HG02623 (cell line): ENCODE measurements around the gene RPLP1.
A peak's percentile ranks its signal among the peaks of the same experiment; 100 is the strongest.
"Not testable (repeated sequence)": the region's sequence is repeated elsewhere in the genome, so short reads cannot be mapped to it uniquely, and the experiment has no call there.

Source experiments
- ATAC-seq: cut with Tn5 transposase; IDR thresholded peaks from one replicate; pipeline ENCODE4 v1.9.1; 2021; ENCODE audit warnings: moderate library complexity; ENCODE audit not compliant: unreplicated experiment

The RPLP1 gene

DNA sequence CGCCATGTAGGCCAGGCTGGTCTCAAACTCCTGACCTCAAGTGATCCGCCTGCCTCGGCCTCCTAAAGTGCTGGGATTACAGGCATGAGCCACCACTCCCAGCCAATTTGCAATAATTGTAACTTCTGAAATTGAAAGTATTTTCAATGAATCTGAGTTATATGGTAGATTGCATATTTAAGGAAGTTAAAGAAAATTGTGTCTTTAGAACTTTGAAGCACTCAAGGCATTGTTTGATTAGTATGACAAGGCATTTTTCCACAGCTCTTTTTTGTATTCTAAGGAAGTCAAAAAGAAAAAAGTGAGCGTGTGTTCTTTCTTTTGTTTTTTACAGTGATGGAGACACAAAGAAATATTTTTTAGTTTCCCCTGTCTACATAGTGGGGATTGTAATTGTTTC, 15.7 kb upstream of the RPLP1 start:
- no peak for ATAC-seq

DNA sequence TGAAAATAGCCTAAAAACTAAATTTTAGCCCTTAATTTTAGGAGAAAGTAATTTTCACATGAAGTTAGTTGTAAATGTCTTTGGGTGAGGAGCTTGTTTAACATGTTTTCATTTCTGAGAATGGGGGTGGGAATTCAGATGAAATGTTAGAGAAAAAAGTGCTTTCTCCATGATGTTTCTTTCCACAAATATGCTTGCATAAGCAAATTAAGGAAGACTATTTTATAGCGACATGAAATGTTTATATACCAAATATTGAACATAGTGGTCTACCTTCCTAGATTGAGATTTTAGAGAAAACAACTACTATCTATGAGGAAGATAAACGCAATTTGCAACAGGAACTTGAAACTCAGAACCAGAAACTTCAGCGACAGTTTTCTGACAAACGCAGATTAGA, 13.0 kb upstream of the RPLP1 start:
- ATAC-seq = no peak

DNA sequence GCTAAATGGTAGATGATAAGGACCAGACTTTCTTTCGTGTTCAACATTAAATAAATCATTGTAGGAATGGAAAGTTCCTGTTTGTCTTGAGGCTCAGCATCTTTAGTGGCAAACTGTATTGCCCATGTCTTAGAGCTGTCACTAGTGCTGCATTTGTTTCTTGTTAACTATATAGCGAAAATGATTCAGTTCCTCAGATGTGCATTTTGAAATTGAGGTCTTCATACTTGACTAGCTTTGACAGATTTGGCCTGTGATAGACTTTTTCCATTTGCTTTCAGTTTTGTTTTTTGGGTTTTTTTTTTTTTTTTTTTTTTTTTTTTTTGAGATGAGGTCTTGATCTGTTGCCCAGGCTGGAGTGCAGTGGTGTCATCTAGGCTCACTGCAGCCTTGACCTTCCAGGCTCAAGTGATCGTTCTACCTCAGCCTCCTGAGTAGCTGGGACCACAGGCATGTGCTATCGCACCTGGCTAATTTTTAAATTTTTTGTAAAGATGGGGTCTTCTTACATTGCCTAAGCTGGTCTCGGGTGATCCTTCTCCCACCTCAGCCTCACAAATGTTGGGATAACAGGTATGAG, 9.5 kb upstream of the RPLP1 start:
- no peak for ATAC-seq

DNA sequence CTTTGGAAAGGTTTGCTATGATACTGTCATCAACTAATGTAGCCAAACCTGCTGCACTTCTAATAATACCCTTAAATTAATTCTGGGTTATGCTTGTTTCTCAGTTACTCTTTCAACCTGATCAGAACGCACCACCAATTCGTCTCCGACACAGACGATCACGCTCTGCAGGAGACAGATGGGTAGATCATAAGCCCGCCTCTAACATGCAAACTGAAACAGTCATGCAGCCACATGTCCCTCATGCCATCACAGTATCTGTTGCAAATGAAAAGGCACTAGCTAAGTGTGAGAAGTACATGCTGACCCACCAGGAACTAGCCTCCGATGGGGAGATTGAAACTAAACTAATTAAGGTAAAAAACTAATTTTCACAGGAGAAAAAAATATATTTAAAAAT, 7.9 kb upstream of the RPLP1 start:
- ATAC-seq = no peak

DNA sequence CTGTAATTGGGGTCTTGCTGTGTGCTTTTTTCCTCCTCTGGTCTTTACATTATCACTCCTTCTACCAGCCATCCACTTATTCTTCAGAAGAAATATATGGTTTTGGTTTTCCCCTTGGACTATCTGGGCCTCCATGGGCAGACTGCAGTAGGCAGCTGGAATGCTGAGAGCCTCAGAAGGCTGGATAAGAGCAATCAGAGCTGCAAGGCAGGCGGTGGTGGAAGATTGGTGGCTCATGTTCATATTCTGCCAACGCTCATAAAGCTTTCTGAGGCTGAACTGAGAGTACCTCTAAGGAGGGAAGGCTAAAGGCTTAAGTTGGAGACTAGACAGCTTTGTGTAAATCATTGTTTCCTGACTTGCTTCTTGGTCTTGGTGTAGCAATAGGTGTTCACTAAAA, 5.7 kb upstream of the RPLP1 start:
- no peak for ATAC-seq

DNA sequence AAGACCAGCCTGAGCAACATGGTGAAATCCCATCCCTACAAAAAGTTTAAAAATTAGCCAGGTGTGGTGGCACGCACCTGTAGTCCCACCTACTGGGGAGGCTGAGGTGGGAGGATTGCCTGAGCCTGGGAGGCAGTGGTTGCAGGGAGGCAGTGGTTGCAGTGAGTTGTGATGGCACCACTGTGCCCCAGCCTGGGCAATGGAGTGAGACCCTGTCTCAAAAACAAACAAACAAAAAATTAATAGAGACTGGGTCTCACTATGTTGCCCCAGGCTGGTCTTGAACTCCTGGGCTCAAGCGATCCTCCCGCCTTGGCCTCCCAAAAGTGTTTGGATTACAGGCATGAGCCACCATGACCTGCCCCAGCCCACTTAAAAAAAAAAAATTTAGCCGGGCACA, 2.4 kb upstream of the RPLP1 start:
- not testable (repeated sequence) for ATAC-seq

DNA sequence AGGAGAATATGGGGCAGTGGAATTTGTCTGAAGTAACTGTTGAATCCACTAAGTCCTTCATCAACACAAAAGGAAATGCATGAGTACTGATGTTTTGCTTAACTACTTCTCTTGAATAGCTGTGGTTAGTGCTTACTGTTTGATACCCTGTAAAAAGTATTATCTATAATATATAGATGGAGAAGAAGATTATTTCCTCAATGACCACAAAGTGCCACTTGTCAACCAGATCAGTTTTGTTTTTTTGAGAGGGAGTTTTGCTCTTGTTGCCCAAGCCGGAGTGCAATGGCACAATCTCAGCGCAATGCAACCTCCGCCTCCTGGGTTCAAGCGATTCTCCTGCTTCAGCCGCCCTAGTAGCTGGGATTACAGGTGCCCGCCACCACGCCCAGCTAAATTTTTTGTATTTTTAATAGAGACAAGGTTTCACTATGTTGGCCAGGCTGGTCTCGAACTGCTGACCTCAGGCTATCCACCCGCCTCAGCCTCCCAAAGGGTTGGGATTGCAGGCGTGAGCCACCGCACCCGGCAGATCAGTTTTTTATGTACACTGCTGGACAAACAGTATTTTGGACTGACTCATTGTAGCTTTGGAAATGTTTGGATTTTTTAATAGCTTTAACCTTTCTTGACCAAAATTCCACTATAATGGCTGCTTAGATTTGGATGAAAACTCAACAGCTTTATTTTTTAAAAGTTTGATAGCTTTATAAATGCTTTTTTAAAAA, 1.5 kb upstream of the RPLP1 start:
- no peak for ATAC-seq

DNA sequence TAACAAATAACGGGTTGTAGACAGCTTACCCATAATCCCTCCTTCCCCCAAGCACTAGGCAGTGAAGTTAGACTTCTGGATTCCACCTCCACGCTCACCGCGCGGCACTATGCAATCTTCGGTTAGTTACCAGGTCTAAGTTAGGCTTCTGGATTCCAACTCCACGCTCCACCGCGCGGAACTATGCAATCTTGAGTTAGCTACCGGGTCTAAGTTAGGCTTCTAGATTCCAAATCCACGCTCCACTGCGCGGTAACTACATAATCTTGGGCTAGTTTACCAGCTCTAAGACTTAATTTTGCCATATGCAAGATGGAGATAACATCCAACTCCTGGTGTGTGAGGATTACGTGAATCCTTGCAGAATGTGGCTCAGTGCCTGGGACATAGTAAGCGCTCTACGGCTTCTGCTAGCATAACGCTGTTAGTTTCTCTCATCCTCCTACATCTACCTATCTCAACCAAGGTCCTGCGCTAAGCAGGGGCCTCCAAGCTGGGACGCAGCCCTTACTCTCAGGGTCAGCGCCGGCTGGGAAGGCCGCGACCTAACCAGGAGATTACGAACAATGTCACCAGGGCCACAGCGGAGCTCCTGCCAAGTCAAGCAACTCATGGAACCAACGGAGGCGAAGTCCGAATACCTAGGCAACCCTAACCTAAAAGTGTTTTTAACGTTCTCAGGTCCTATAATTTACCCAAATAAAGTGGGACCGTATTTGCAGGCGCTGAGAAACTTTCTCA, 497 bp upstream of the RPLP1 start:
- peak; percentile 39 for ATAC-seq

DNA sequence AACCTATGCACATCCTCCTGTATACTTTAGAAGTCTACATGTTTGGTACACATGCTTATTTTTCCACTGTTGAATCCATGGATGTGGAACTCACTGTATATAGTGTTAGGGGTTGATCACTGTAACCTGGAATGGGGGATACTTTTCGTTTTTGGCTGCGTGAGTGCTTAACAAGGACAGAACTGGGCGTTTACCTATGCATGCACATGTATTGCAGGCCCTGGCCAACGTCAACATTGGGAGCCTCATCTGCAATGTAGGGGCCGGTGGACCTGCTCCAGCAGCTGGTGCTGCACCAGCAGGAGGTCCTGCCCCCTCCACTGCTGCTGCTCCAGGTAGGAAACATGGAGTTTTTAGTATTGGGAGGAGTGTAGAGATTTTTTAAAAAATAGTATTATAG, 2.3 kb downstream of the RPLP1 start:
- ATAC-seq = no peak

DNA sequence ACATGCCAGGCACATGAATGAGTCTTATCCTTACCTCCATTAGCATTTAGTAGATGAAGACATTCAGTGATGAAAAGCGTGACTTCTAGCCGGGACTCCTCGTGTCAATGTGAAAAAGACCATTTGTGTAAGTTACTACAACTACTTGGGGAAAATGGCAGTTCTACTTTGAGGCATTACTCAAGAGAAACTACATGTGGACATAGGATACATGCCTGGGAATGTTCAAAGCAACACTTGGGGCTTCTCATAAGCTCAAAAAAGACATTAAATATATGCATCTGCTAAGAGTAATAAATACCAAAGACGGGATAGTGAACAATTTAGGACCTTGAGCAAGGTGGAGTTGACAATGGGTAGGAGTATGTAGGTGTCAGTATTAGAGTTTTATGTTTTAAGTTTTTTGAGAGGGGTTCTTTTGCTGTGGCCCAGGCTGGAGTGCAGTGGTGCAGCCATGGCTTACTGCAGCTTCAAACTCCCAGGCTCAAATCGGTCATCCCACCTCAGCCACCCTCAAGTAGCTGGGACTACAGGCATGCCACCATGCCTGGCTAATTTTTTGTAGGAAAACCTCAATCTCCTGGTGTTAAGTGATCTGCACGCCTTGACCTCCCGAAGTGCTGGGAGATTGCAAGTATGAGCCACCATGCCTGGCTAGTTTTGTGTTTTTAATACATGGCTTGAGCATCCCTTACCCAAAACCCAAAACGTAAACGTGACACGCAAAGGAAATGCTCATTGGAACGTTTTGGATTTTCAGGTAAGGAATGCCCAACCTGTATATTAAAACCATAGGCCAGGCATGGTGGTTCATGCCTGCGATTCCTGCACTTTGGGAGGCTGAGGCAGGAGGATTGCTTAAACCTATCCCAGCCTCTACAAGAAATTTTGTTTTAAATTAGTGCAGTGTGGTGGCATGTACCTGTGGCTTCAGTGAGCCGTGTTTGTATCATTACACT, 3.9 kb downstream of the RPLP1 start:
- ATAC-seq = no peak

DNA sequence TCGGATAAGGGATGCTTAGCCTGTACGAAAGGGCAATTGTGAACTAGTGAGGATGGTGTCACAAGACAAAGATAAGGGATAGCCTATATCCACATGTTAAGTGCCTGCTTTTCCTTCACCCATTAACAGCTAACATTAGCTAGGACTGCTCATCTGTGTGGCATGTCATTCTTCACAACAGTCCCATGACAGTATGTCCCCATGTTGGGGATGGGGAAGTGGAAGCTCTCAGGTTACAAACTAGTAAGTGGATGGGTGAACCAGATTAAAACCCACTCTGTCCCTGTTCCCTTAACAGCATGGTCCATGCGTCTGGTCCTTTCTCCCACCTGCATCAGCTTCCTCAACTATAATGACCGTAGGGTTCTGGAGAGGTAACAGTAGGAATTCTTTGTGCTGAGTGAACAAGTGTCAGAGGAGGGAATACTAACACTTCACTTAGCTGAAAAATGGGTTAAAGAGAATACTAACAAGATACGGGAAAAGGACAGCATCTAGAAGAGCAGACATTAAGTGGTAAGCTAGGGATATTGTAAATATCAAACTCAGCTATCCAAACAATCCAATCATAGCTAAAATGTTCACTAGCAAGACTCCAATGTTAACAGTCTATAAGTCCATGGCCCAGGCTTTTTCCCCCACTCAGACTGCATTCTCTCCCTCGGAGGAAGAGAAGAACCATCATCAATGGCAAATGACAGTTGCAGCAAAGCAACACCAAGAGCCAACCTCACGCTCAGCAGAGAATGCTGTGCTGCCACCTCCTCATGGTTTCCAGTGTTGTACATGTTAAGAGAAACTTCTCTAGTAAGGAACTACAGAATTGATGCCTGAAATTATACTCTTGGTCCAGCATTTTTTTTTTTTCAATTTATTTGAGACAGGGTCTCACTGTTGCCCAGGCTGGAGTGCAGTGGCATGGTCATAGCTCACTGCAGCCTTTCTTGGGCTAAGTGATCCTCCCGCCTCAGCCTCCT, 5.0 kb downstream of the RPLP1 start:
- no peak for ATAC-seq

DNA sequence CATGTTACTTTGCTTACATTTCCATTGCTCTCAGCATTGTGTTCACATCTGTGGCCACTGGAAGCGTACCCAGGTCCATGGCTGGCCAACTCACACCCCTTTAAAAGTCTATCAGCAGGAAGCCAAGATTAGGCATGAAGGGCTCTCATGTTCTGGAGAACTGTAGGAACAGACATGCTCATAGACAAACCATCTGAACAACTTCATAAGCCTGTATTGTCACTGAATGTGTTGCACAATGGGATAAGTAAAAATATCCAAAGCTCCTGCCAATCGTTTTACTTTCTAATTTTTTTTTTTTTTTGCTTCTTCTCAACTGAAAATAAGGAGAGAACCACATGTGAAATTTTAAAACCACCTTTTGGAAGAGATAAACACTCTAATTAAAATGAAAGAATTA, 6.4 kb downstream of the RPLP1 start:
- no peak for ATAC-seq

DNA sequence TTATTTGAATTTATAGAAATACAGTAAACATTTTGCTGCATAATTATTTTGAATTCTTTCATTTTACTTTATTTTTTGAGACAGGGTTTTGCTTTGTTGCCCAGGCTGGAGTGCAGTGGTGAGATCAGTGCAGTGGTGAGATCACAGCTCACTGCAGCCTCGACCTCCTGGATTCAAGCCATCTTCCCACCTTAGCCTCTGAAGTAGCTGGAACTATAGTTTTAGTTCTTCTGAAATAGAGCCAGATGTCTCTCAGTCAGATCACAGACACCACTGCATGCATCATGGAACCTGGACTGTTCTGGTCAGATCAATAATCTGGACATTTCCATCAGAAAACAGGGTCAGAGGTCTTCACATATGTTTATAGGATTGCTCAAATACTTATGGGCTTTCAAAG, 7.9 kb downstream of the RPLP1 start:
- ATAC-seq = no peak

DNA sequence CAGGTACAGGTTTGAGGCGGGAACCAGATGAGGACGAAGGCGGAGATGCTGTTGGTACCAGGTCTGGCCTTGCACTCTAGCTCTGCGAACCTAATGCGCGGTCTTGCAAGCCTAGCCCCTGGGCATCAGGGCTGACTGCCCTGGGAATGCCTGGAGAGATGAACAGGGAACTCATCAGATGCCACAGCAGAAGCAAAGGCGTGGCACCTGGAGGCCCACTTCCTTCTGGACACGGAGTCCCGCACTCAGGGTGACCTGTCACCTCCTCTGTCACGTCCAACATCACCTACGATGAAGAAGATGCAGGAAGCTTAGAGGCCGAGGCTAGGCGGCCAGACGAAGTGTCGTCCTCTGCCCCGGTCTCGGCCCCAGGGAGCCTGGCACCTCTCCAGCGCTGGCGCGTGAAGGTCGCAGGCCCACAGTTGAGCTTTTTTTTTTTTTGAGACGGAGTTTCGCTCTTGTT, 9.4 kb downstream of the RPLP1 start:
- no peak for ATAC-seq

DNA sequence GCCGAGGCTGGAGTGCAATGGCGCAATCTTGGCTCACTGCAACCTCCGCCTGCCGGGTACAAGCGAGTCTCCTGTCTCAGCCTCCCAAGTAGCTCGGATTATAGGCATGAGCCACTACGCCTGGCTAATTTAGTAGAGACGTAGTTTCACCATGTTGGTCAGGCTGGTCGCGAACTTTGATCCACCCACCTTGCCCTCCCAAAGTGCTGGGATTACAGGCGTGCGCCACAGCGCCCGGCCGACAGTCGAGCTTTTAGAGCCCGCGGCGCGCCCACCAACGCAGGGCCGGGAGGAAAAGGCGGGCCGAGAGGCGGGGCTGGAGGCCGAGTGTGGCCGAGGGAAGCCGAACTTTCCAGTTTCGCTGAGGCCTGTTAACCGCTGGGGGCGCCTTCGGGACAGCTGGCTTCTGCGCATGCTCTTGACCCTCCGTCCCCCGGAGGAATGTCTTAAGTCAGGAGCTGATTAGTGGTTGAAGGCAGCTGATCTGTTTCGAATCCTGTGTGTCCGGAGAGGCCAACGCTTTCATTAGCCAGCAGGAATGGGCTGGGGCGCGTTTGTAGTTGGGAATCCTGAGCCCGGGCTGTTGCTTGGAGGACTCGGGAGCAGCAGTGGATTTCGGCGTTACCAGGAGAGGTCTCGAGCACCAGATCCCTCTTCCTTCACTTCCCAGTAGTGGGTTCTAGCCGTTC, 10.0 kb downstream of the RPLP1 start:
- peak; percentile 92 for ATAC-seq

DNA sequence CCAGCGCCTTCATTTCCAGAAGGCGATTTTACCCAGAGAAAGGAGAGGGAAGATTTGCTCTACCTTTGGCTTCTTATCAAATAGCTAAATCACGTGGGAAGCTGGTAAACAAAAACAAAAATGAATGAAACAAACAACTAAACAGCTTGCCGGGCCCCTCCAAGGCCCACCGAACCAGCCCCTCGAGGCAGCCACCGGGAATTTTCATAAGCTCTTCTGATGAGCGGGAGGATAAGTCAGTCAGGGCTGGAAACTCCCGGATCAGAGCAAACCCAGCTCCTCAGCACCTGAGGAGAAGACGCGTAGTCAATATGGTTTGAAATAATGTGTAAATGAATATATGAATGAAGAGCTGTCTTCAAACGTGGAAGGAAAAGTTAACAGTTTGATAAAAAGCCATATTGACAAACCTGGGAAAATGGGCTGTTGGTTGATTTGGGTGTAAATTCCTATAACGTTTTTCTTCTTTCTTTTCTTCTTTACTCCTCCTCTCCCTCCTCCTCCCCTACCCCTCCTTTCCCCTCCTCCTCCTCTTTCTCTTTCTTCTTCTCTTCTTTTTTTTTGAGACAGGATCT, 10.7 kb downstream of the RPLP1 start:
- ATAC-seq = no peak

DNA sequence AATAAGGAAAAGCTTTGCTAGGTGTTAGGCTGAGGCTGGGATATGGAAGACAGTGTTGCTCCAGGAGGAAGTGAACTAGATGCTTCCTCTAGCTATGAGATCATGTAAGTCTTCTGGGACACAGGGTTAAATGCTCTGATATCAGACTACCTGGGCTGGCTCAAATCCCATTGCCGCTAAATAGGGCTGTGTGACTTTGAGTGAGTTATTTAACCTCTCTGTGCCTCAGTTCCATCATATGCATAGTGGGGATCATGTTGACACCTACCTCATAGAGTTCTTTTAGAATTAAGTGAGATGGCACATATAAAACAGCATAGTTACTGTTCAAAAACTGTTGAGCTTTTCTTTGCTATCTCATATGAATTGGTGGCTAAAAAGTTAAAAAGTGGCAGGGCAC, 12.6 kb downstream of the RPLP1 start:
- ATAC-seq = no peak

DNA sequence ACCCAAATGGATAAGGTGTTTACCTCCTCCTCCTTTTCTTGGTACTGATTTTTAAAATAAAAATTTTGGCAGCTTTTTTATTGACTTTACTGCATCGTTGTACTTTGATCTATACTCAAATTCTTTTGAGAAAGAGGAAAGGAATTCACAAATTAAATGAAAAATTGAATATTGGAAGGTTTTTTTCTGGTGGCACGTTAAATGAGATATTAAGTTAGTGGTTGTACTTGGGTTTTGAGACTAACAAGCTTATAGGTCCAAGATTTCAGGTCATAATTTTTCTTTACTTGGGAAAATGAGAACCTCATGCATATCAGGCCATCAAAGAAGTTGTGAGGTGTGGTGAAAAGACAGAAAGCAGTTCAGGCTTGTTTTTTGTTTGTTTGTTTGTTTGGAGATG, 14.1 kb downstream of the RPLP1 start:
- no peak for ATAC-seq

DNA sequence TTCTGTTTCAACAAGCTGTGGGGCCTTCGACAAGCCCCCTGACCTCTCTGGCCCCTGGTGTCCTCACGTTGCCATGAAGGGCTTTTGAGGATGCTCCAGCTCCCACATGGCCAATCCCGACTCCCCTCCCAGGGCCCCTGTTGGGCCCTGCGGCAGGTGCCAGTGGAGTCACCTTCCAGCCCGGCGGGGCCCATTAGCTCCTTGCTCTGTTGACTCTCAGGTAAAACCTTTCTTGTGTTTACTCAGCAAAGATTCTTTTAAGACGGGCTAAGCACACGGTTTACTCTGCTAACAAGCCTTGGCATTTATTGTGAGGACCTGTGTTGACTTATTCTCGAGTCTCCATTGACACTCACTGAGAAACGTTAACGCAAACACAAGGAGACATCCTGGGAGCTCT, 15.0 kb downstream of the RPLP1 start:
- ATAC-seq = no peak
